ENCODE results near the gene UGT1A7.

DNA sequence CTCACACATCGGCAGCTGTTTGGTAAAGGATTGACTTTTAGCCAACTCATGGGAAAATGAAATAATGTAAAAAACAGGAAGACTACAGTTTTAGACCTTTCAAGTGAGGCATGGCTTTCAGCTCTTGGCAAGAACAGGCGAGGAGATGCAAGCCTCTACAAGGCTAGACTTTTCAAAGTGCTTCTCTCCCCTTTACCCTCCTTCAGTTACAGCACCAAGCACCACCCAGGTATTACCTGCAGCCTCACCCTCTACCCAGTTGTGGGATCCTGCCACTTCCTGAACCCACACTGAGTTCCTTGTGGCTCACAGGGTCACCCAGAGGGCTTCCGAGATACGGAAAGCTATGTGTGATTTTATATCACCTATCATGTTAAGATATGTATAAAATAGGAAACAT lies 30.7 kb upstream of the UGT1A7 start:
- TF ChIP-seq, protein P1, sequence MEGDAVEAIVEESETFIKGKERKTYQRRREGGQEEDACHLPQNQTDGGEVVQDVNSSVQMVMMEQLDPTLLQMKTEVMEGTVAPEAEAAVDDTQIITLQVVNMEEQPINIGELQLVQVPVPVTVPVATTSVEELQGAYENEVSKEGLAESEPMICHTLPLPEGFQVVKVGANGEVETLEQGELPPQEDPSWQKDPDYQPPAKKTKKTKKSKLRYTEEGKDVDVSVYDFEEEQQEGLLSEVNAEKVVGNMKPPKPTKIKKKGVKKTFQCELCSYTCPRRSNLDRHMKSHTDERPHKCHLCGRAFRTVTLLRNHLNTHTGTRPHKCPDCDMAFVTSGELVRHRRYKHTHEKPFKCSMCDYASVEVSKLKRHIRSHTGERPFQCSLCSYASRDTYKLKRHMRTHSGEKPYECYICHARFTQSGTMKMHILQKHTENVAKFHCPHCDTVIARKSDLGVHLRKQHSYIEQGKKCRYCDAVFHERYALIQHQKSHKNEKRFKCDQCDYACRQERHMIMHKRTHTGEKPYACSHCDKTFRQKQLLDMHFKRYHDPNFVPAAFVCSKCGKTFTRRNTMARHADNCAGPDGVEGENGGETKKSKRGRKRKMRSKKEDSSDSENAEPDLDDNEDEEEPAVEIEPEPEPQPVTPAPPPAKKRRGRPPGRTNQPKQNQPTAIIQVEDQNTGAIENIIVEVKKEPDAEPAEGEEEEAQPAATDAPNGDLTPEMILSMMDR (conservative IDR thresholded peaks at IDR 0.05; ENCODE audit: low read length) = no peak
- no peak for TF ChIP-seq EZH2phosphoT487 (IDR thresholded peaks at IDR 0.05; ENCODE audit: borderline replicate concordance)

Measured in Loucy (cell line).